KBM-7 (cell line): Measurements from ENCODE around the gene PMF1.

Source experiments
- DNase-seq: peaks from one replicate; pipeline ENCODE4 v3.0.0-alpha.2; 2015
- in situ Hi-C: fragments of 300-500 bp; cut with MboI; formaldehyde crosslinking; loops from 2 replicates; pipeline ENCODE4 v1.14.3; 2020; ENCODE audit warnings: low sequenced_read_pairs, low pct_unique_long_range_greater_than_20kb, mixed read lengths

Gene PMF1

GRCh38 chr1:156228501-156228900 lies 15.7 kb downstream of the PMF1 start:
- no peak for DNase-seq
- in situ Hi-C loops = no loop called here

GRCh38 chr1:156229809-156230472 lies 17.1 kb downstream of the PMF1 start:
- in situ Hi-C loops = no loop called here
- no peak for DNase-seq

GRCh38 chr1:156230473-156230837 lies 17.6 kb downstream of the PMF1 start:
- no peak for DNase-seq
- in situ Hi-C loops = no loop called here

- in situ Hi-C loops = no loop called here
- no peak for DNase-seq
These were observed 19.5 kb downstream of the PMF1 start for GRCh38 chr1:156232201-156232894.

- DNase-seq = no peak
- in situ Hi-C loops = no loop called here
These were observed 20.8 kb downstream of the PMF1 start for GRCh38 chr1:156233426-156234127.

GRCh38 chr1:156236164-156236563 lies 23.4 kb downstream of the PMF1 start:
- in situ Hi-C loops = no loop called here
- DNase-seq = no peak

- DNase-seq = no peak
- in situ Hi-C loops = no loop called here
These were observed 25.4 kb downstream of the PMF1 start for GRCh38 chr1:156238248-156238647.

- in situ Hi-C loops = no loop called here
- no peak for DNase-seq
These were observed 28.6 kb downstream of the PMF1 start for GRCh38 chr1:156241311-156241811.

GRCh38 chr1:156241926-156242325 lies 29.1 kb downstream of the PMF1 start, which contains the start of gene BGLAP:
TSS of gene BGLAP (plus strand) at chr1:156242184. CDS start at chr1:156242232, 48 bp downstream.
- in situ Hi-C loops = no loop called here
- DNase-seq = no peak

GRCh38 chr1:156242738-156243137 lies 29.9 kb downstream of the PMF1 start:
- DNase-seq = no peak
- in situ Hi-C loops = no loop called here

GRCh38 chr1:156244126-156244525 lies 31.3 kb downstream of the PMF1 start:
- DNase-seq = no peak
- in situ Hi-C loops = no loop called here

- DNase-seq = no peak
- in situ Hi-C loops = no loop called here
These were observed 31.9 kb downstream of the PMF1 start for GRCh38 chr1:156244712-156245111.

- no peak for DNase-seq
- in situ Hi-C loops = no loop called here
These were observed 32.8 kb downstream of the PMF1 start for GRCh38 chr1:156245451-156246232.

GRCh38 chr1:156246241-156246780 lies 33.5 kb downstream of the PMF1 start:
- in situ Hi-C loops = no loop called here
- peak; percentile 46 for DNase-seq

GRCh38 chr1:156246781-156247459 lies 34.1 kb downstream of the PMF1 start:
- in situ Hi-C loops = no loop called here
- DNase-seq = peak; percentile 46

- in situ Hi-C loops = no loop called here
- no peak for DNase-seq
These were observed 34.9 kb downstream of the PMF1 start, which contains the start of gene PAQR6 for GRCh38 chr1:156247460-156248322. TSS of gene PAQR6 (minus strand) at chr1:156248056. CDS start at chr1:156246731, 1,325 bp downstream.

- DNase-seq = no peak
- in situ Hi-C loops = no loop called here
These were observed 35.5 kb downstream of the PMF1 start for GRCh38 chr1:156248323-156248683.

- no peak for DNase-seq
- in situ Hi-C loops = no loop called here
These were observed 36.8 kb downstream of the PMF1 start for GRCh38 chr1:156249593-156249992.
